Stimulated activated CD4-positive, alpha-beta T cell treated with anti-CD3 and anti-CD28 coated beads, Interleukin-4, amount 100 ng/mL, for 48 hours (primary cell): ENCODE results near the gene GRIK5.

Experiments
- DNase-seq, 2 donors: peaks; one replicate each; pipeline ENCODE4 v3.0.0-alpha.2; 2020; ENCODE audit warnings: low read depth in 2 of 2

Gene GRIK5

DNA sequence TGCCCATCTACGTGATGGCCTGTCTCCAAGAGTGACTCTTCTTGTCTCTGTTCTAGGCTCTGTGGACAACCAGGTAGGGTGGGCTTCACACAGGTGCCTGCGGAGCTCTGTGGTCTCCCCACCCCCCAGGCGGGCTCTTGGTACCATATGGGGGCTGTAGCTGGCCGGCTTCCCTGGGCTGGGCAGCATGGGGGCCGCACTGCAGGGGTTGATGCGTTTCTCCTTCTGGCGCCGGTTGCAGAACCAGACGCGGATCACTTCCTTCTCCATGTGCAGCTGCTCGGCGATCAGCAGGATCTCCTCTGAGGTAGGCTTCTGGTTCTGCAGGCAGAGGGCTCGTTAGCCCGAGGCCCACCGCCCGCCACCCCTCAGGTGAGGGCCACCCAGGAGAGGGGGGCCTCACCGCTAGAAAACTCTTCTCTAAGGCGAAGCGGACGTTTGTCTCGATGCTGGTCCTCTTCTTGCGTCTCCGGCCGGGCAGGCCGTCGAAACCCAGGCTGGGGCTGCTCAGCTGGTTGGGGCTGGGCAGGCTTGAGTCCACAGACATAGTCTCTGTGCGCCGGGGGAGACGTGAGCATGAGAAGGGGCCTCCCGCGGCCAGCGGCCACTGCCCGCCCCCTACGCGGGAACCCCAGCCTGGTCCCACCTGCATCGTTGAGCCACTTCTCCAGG is 25.3 kb upstream of the GRIK5 start:
- DNase-seq = no peak

- no peak for DNase-seq
Observed at GRCh38 chr19:42093926-42094325, 23.9 kb upstream of the GRIK5 start.

GRCh38 chr19:42093505-42093904 is 23.5 kb upstream of the GRIK5 start:
- DNase-seq = no peak

DNA sequence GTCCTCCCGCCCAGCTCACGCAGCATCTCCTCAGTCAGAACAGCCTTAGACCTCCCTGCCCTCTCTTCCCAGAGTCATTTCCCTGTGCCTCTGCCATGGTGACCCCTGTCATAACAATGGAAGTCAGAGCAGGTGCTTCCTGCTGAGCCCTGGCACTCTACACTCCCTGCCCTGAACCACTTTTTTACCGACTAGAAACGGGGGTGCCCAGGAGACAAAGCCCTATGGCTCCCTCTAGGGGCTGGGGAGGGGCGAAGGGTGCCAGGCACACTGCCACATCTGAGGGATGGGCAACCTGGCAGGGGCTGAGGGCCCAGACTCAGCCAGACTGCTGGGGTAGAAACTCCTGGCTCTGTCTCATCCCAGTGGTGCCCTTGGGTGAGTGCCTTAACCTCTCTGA is 22.3 kb upstream of the GRIK5 start:
- no peak for DNase-seq

- DNase-seq = no peak
Observed at GRCh38 chr19:42091742-42092141, 21.7 kb upstream of the GRIK5 start.

- DNase-seq = no peak
Observed at GRCh38 chr19:42091300-42091699, 21.3 kb upstream of the GRIK5 start.

- no peak for DNase-seq
Observed at GRCh38 chr19:42090672-42091071, 20.7 kb upstream of the GRIK5 start.

GRCh38 chr19:42089772-42090171 is 19.8 kb upstream of the GRIK5 start:
- DNase-seq = no peak

DNA sequence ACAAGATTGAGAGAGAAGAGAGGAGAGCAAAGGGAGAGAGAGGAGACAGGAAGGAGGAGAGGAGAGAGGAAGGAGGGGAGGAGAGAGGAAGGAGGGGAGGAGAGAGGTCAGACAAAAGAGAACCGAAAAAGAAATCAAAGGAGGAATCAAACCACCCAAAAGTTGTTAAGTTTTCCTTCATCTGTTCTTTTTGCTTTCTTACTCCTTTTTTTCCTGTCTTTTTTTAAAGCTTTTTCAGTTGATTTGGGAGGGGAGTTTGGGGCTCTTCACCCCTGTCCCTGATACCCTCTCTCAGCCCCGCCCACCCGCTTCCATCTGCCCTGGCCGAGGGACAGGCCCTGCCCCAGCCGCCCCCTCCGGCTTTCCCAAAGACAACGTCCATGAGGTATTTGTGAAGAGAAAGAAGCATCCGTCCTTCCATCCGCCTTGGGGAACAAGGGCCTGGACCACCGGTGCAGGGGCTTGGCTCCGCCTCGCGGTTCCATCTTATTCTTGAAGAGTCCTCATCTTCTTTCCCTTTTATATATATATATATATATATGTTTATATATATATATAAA is 19.3 kb upstream of the GRIK5 start:
- DNase-seq = no peak

GRCh38 chr19:42088471-42089190 is 18.6 kb upstream of the GRIK5 start:
- DNase-seq = no peak

DNA sequence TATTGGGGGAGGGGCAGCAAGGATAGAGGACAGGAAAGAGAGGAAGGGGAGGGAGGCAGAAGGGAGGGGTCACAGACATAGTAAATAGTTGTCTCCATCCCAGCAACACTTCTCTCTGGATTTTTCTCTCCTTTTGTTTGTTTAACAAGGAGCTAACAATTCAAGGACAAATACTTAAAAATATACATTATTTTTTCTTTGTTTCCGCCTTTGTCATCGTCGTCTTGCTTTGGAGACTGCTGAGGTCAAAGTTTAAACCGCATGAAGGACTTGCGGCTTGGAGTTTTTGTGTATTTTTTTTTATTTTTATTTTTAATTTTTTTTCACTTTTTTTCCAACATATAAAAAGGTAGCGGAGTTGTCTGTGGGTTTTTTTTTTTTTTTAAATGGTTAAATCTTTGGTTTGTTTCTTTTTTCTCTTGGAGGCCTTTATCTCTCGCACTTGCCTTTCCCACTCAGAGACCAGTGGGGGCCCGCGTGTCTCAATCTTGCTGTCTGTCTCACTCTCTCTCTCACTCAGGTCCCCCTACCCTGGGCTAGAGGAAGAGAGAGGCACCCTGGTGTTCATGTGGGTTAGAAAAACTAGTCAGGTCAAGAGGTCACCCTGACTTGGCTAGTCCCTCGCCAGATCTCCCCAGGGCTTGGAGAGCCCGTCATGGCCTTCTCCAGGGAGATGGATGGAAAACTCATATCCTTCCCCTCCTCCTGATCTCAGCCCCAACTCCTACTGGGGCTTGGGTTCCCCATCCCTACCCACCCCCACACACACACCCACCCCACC is 17.0 kb upstream of the GRIK5 start:
- no peak for DNase-seq

DNA sequence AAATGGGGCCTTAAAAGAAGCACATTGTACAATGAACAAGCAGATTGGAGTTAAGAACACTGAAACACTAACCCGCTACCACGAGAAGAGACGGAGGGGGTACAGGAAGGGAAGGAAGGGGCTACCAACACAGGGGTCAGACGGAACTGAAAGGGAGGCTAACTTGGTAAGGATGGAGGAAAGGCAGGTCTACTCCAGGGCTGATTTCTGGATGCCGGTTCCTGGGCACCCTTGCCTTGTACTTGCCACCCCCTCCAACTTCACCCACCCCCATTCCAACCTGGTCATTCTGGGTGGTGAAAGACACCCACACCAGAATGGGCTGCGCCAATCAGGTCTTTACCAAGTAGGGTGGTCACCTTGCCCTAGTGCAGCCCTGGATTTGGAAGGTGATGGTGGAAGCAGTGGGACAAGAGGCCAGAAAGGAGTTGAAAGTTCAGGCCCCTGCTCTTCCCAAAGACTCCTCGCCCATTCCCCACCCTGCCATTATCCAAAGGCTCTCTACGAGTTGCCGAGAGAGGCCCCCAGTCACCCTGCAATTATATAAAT is 16.3 kb upstream of the GRIK5 start:
- no peak for DNase-seq

GRCh38 chr19:42083537-42083936 is 13.5 kb upstream of the GRIK5 start:
- no peak for DNase-seq

DNA sequence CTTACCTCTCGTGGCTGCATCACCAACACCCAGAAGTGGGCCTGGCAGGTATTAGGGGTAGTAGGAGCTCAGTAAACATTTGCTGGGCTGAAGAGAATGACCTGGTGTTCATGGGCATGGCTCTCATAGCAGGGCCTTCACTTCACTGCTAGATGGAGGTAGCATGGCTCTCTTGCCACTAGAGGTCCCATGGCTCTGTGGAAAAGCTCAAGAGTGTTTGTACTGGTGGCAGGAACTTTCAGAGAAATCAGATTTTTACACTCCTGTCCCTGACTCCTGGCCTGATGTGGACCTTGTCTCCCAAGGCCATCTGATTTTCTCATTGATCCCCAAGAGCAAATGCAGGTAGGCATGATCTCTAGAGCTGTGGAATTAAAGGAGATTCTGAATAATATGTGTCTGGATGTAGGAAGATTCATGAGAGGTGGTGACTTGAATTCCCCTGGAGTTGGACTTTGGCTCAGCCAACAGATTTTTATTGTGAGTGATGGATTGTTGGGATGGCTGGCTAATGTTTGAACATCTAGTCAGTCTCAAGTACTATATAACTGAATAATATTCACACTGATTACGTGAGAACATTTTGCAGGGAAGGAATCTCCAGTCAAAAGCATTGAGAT is 11.7 kb upstream of the GRIK5 start:
- no peak for DNase-seq

DNA sequence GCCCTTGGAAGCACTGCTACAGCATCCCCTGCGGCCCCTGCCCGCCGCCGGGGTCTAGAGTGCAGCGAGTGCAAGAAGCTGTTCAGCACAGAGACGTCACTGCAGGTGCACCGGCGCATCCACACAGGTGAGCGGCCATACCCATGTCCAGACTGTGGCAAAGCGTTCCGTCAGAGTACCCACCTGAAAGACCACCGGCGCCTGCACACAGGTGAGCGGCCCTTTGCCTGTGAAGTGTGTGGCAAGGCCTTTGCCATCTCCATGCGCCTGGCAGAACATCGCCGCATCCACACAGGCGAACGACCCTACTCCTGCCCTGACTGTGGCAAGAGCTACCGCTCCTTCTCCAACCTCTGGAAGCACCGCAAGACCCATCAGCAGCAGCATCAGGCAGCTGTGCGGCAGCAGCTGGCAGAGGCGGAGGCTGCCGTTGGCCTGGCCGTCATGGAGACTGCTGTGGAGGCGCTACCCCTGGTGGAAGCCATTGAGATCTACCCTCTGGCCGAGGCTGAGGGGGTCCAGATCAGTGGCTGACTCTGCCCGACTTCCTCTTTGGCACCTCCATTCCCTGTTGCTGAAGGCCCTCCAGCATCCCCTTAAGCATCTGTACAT is 10.9 kb upstream of the GRIK5 start:
- DNase-seq = no peak

DNA sequence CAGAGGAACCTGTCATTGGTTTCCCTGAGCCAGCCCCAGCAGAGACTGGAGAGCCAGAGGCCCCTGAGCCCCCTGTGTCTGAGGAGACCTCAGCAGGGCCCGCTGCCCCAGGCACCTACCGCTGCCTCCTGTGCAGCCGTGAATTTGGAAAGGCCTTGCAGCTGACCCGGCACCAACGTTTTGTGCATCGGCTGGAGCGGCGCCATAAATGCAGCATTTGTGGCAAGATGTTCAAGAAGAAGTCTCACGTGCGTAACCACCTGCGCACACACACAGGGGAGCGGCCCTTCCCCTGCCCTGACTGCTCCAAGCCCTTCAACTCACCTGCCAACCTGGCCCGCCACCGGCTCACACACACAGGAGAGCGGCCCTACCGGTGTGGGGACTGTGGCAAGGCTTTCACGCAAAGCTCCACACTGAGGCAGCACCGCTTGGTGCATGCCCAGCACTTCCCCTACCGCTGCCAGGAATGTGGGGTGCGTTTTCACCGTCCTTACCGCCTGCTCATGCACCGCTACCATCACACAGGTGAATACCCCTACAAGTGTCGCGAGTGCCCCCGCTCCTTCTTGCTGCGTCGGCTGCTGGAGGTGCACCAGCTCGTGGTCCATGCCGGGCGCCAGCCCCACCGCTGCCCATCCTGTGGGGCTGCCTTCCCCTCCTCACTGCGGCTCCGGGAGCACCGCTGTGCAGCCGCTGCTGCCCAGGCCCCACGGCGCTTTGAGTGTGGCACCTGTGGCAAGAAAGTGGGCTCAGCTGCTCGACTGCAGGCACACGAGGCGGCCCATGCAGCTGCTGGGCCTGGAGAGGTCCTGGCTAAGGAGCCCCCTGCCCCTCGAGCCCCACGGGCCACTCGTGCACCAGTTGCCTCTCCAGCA is 10.1 kb upstream of the GRIK5 start:
- no peak for DNase-seq

GRCh38 chr19:42079276-42079669 is 9.3 kb upstream of the GRIK5 start:
- no peak for DNase-seq

DNA sequence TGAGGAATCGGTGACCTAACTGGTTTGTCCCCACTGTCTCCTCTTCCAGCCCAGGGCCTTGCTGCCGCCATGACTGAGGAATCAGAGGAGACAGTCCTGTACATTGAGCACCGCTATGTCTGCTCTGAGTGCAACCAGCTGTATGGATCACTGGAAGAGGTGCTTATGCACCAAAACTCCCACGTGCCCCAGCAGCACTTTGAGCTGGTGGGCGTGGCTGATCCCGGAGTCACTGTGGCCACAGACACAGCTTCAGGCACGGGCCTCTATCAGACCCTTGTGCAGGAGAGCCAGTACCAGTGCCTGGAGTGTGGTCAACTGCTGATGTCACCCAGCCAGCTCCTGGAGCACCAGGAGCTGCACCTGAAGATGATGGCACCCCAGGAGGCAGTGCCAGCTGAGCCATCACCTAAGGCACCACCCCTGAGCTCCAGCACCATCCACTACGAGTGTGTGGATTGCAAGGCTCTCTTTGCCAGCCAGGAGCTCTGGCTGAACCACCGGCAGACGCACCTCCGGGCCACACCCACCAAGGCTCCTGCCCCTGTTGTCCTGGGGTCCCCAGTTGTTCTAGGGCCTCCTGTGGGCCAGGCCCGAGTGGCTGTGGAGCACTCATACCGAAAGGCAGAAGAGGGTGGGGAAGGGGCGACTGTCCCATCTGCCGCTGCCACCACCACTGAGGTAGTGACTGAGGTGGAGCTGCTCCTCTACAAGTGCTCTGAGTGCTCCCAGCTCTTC is 8.7 kb upstream of the GRIK5 start:
- DNase-seq = no peak

DNA sequence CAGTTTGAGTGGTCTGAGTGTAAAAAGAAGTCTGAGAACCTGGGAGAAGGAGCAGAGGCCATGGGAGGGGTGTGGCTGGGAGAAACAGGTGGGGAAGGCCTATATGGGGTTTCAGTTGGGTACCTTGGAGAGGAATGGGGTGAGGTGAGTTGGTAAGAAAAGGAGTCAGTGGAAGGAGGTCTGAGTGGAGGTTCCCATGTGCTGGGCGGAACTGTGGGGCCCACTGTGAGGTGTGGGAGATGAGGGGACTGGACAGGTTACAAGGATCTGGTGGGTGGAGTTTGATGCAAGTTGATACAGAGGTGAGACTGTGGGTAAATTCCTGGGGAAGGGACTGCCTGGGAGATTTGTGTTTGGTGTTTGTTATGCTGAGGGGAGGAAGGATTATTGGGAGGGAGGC is 8.1 kb upstream of the GRIK5 start:
- no peak for DNase-seq
